SK-N-SH (cell line): Measurements from ENCODE around the gene PRDM10. TPM values are rescaled to one million over a fixed set of nuclear protein-coding genes. Genes with fewer than 3 reads are reported as not detected.

Source experiments
- CTCF ChIA-PET: fragments of 300-600, 350-600 bp; formaldehyde crosslinking; extraction: SDS; loops from one replicate; lab custom pipeline; 2021; lab: Yijun Ruan, JAX
- POLR2A ChIA-PET: fragments of 350-600 bp; sonication (Branson Sonifier 250); formaldehyde crosslinking; extraction: SDS; loops from one replicate; lab custom pipeline; 2020; ENCODE audit warnings: antibody characterized with exemption, inconsistent platforms; lab: Yijun Ruan, JAX
- DNase-seq: peaks from one replicate; pipeline ENCODE4 v3.0.0; 2012
- H2AFZ ChIP-seq: fragments of 200-600 bp; sonication (generic); 2 replicates; pipeline ENCODE4 v1.8.1; 2016; ENCODE audit warnings: antibody characterized with exemption, mild to moderate bottlenecking, low read depth
- H3F3A ChIP-seq: fragments of 200-600 bp; sonication (generic); replicated peaks from 2 replicates; pipeline ENCODE3; 2016; ENCODE audit warnings: antibody characterized with exemption, mild to moderate bottlenecking; ENCODE audit not compliant: insufficient read depth
- H3K27ac ChIP-seq, 2 experiments: fragments of 200-500 bp in 1 of 2; fragments of 200-600 bp in 1 of 2; sonication (Bioruptor generic) in 1 of 2; sonication (generic), shearing (Covaris generic) in 1 of 2; 2 replicates each; pipeline versions ENCODE4 v1.5.1 to v1.6.1; 2014 to 2016; ENCODE audit warnings: low read depth in 2 of 2, inconsistent platforms in 1 of 2, low read length in 1 of 2, mild to moderate bottlenecking in 1 of 2, mixed read lengths in 1 of 2
- H3K27me3 ChIP-seq: fragments of 200-600 bp; sonication (generic), shearing (Covaris generic); 2 replicates; pipeline ENCODE4 v1.6.1; 2016; ENCODE audit warnings: mixed run types; ENCODE audit not compliant: insufficient read depth
- H3K36me3 ChIP-seq, 2 experiments: fragments of 200-500 bp in 1 of 2; fragments of 200-600 bp in 1 of 2; sonication (Bioruptor generic) in 1 of 2; sonication (generic) in 1 of 2; replicated peaks in 1 of 2; 2 replicates each; pipeline versions ENCODE3 to v1.5.1; 2014 to 2016; ENCODE audit warnings: low read length in 1 of 2, mild to moderate bottlenecking in 1 of 2; ENCODE audit not compliant: insufficient read depth in 2 of 2, control insufficient read depth in 1 of 2
- H3K4me1 ChIP-seq, 2 experiments: fragments of 200-500 bp in 1 of 2; fragments of 200-600 bp in 1 of 2; sonication (Bioruptor generic) in 1 of 2; sonication (generic), shearing (Covaris generic) in 1 of 2; 2 replicates each; pipeline versions ENCODE4 v1.5.1 to v1.6.1; 2014 to 2016; ENCODE audit warnings: low read depth in 1 of 2, low read length in 1 of 2, mixed run types in 1 of 2; ENCODE audit not compliant: insufficient read depth in 2 of 2, control insufficient read depth in 1 of 2
- H3K4me2 ChIP-seq: fragments of 200-600 bp; sonication (generic), shearing (Covaris generic); 2 replicates; pipeline ENCODE4 v1.6.1; 2017; ENCODE audit warnings: mixed run types
- H3K4me3 ChIP-seq, 2 experiments: fragments of 200-500 bp in 1 of 2; fragments of 200-600 bp in 1 of 2; sonication (Bioruptor generic) in 1 of 2; sonication (generic), shearing (Covaris generic) in 1 of 2; 2 replicates each; pipeline versions ENCODE4 v1.5.1 to v1.8.1; 2014 to 2016; ENCODE audit warnings: low read depth in 2 of 2, inconsistent platforms in 1 of 2, low read length in 1 of 2, mild to moderate bottlenecking in 1 of 2, mixed read lengths in 1 of 2, moderate library complexity in 1 of 2
- H3K79me2 ChIP-seq: fragments of 200-600 bp; sonication (generic); 2 replicates; pipeline ENCODE4 v1.8.1; 2017; ENCODE audit warnings: mild to moderate bottlenecking; ENCODE audit not compliant: insufficient read depth
- H3K9ac ChIP-seq: fragments of 200-600 bp; sonication (generic); 2 replicates; pipeline ENCODE4 v1.6.1; 2017; ENCODE audit warnings: mixed run types
- H3K9me2 ChIP-seq: fragments of 200-600 bp; sonication (generic); 2 replicates; pipeline ENCODE4 v1.6.1; 2017; ENCODE audit warnings: mixed run types
- H3K9me3 ChIP-seq: fragments of 200-600 bp; sonication (generic); 2 replicates; pipeline ENCODE4 v1.6.1; 2017; ENCODE audit warnings: mixed run types, mild to moderate bottlenecking, moderate library complexity
- H4K20me1 ChIP-seq: fragments of 200-600 bp; sonication (generic); 2 replicates; pipeline ENCODE4 v1.6.1; 2017; ENCODE audit warnings: mild to moderate bottlenecking, mixed run types; ENCODE audit not compliant: insufficient read depth
- CHD2 ChIP-seq: fragments of 150-350 bp; IDR thresholded peaks from 2 replicates; pipeline ENCODE4 v1.6.1; 2018; ENCODE audit warnings: low read length; ENCODE audit not compliant: partially characterized antibody
- ELF1 ChIP-seq: IDR thresholded peaks from 2 replicates; pipeline ENCODE4 v1.4.0; 2012
- EP300 ChIP-seq, 2 experiments: IDR thresholded peaks; 2 replicates each; pipeline versions ENCODE4 v1.4.0 to v1.6.1; 2012; ENCODE audit warnings: borderline replicate concordance in 1 of 2, low read depth in 1 of 2, low read length in 1 of 2
- EZH2phosphoT487 ChIP-seq: fragments of 200-600 bp; sonication (generic); IDR thresholded peaks from 2 replicates; pipeline ENCODE4 v1.6.1; 2017; ENCODE audit warnings: low read depth, mixed run types, mild to moderate bottlenecking, antibody characterized with exemption, moderate library complexity, borderline replicate concordance
- FOSL2 ChIP-seq: IDR thresholded peaks from 2 replicates; pipeline ENCODE4 v1.4.0; 2012; ENCODE audit warnings: low read depth, mild to moderate bottlenecking, moderate library complexity, borderline replicate concordance
- FOXJ3 ChIP-seq: sonication (generic); formaldehyde crosslinking; IDR thresholded peaks from 2 replicates; pipeline ENCODE4 v1.5.1; 2020; ENCODE audit warnings: mild to moderate bottlenecking, missing genetic modification reagents
- GABPA ChIP-seq: IDR thresholded peaks from 2 replicates; pipeline ENCODE4 v1.4.0; 2012; ENCODE audit warnings: low read depth, mild to moderate bottlenecking
- GATA2 ChIP-seq: sonication (generic); formaldehyde crosslinking; IDR thresholded peaks from 2 replicates; pipeline ENCODE4 v1.5.0; 2020; ENCODE audit warnings: mild to moderate bottlenecking, missing genetic modification reagents
- JUND ChIP-seq: IDR thresholded peaks from 2 replicates; pipeline ENCODE4 v1.4.0; 2012
- MAX ChIP-seq: IDR thresholded peaks from 2 replicates; pipeline ENCODE4 v1.4.0; 2012; ENCODE audit warnings: low read depth
- MEF2A ChIP-seq: IDR thresholded peaks from 2 replicates; pipeline ENCODE4 v1.4.0; 2012; ENCODE audit warnings: low read depth, borderline replicate concordance
- MXI1 ChIP-seq: IDR thresholded peaks from 2 replicates; pipeline ENCODE4 v1.6.1; 2012; ENCODE audit warnings: mild to moderate bottlenecking, low read depth, low read length, improper control_type of control experiment
- NRF1 ChIP-seq: IDR thresholded peaks from 2 replicates; pipeline ENCODE4 v1.6.1; 2012; ENCODE audit warnings: low read depth, mild to moderate bottlenecking, low read length
- POLR2AphosphoS5 ChIP-seq: IDR thresholded peaks from 2 replicates; pipeline ENCODE4 v1.6.1; 2012; ENCODE audit warnings: low read depth, low read length
- RAD21 ChIP-seq: IDR thresholded peaks from 2 replicates; pipeline ENCODE4 v1.6.1; 2012; ENCODE audit warnings: mild to moderate bottlenecking, low read length
- TAF1 ChIP-seq: IDR thresholded peaks from 2 replicates; pipeline ENCODE4 v1.6.1; 2012; ENCODE audit warnings: low read depth, mild to moderate bottlenecking, low read length, moderate library complexity, borderline replicate concordance
- TCF12 ChIP-seq: IDR thresholded peaks from 2 replicates; pipeline ENCODE4 v1.4.0; 2012
- YY1 ChIP-seq: IDR thresholded peaks from 2 replicates; pipeline ENCODE4 v1.4.0; 2012; ENCODE audit warnings: low read depth, mild to moderate bottlenecking
- ZBTB33 ChIP-seq: IDR thresholded peaks from 2 replicates; pipeline ENCODE4 v1.4.0; 2012; ENCODE audit warnings: low read depth, borderline replicate concordance
- WGBS: methylation state at CpG from one replicate; pipeline ENCODE4 v1.1.6; 2017; ENCODE audit warnings: low lambda C conversion rate; 5-methylcytosine and 5-hydroxymethylcytosine counted together
- polyA plus RNA-seq, 3 experiments: library from polyadenylated mRNA; depleted of rRNA; stranded (reverse); fragments of >200 nt; gene quantifications; 2 replicates each; pipeline ENCODE4 v1.2.3, GENCODE V29; 2012

The PRDM10 gene
- polyA plus RNA-seq, 1 of the 3 experiments (the other 2 are of a cell fraction): 1.9 TPM

- DNase-seq: no peak
- H3K9me3 ChIP-seq: no peaks in the 10 kb centered on the region
- H3K36me3 ChIP-seq: no peaks in the 10 kb centered on the region
- H3K4me3 ChIP-seq: no peak overlapping the region
- H3K4me1 ChIP-seq: no peaks in the 10 kb centered on the region
- H2AFZ ChIP-seq: 0 out of 2 replicates have a peak overlapping the region, but pooled peaks have one; percentile 29
- H4K20me1 ChIP-seq: no peaks in the 10 kb centered on the region
- H3K27ac ChIP-seq: no peak overlapping the region
- H3K4me2 ChIP-seq: no peak overlapping the region
- 90% methylated on average over 5 of the region's 5 CpGs for WGBS
- no peaks in the 10 kb centered on the region for H3K79me2 ChIP-seq
- ChIA-PET POLR2A (no interaction called here), CTCF (no interaction called here)
- no peak for TF ChIP-seq CHD2
- no peak for TF ChIP-seq GABPA
- no peak for TF ChIP-seq JUND
- no peak for TF ChIP-seq MXI1
- no peak for TF ChIP-seq YY1
- no peak for TF ChIP-seq GATA2 (CRISPR knock-in tag)
- no peak for TF ChIP-seq ELF1
- TF ChIP-seq TAF1: no peak
- TF ChIP-seq TCF12: no peak
- no peak for TF ChIP-seq POLR2AphosphoS5
- no peak for TF ChIP-seq RAD21
- no peak for TF ChIP-seq FOXJ3
- no peak for TF ChIP-seq ZBTB33
- TF ChIP-seq NRF1: no peak
- no peak for TF ChIP-seq MEF2A
- H3K9me2 ChIP-seq: no peaks in the 10 kb centered on the region
- no peaks in the 10 kb centered on the region for H3K27me3 ChIP-seq
- no peak overlapping the region for H3K9ac ChIP-seq
- no peaks in the 10 kb centered on the region for H3F3A ChIP-seq
Measured at GRCh38 chr11:130043575-130043974, 40.9 kb upstream of the PRDM10 start.

- 77% methylated on average over 16 of the region's 16 CpGs for WGBS
- no peak overlapping the region for H3K9ac ChIP-seq
- CTCF ChIA-PET: no interaction called here
Measured at GRCh38 chr11:130042093-130042591, 39.5 kb upstream of the PRDM10 start.

More at GRCh38 chr11:130042093-130042591, 39.5 kb upstream of the PRDM10 start:
- H3K9me2 ChIP-seq: no peaks in the 10 kb centered on the region
- H3K27ac ChIP-seq: peak overlapping the region in 1 of 2 experiments; percentile 63; a peak in 1 of 4 replicates
- peak; percentile 65; the same call in 1 of the 2 replicates for TF ChIP-seq FOSL2
- peak; percentile 76 for TF ChIP-seq TCF12
- TF ChIP-seq MAX: peak; percentile 85
- TF ChIP-seq JUND: peak; percentile 39; the same call in 1 of the 2 replicates
- TF ChIP-seq EZH2phosphoT487: no peak
- TF ChIP-seq EP300 (IDR thresholded peaks at IDR 0.05; ENCODE audit: borderline replicate concordance in 1 of 2, low read depth in 1 of 2, low read length in 1 of 2): peak in 1 of 2 experiments; percentile 20; a peak in 1 of 4 replicates
- H3K79me2 ChIP-seq: no peaks in the 10 kb centered on the region
- H3K9me3 ChIP-seq: no peaks in the 10 kb centered on the region
- H3K27me3 ChIP-seq: no peaks in the 10 kb centered on the region
- no peak overlapping the region for H2AFZ ChIP-seq
- no peak for DNase-seq
- H3K4me2 ChIP-seq: no peak overlapping the region
- no peaks in the 10 kb centered on the region for H3K4me1 ChIP-seq
- no peaks in the 10 kb centered on the region for H3K36me3 ChIP-seq
- H3K4me3 ChIP-seq: no peak overlapping the region
- POLR2A ChIA-PET: no interaction called here
- H4K20me1 ChIP-seq: no peaks in the 10 kb centered on the region
- H3F3A ChIP-seq: no peaks in the 10 kb centered on the region
